Stimulated activated CD4-positive, alpha-beta T cell treated with anti-CD3 and anti-CD28 coated beads, Interleukin-4, amount 100 ng/mL, for 4 hours (primary cell): ENCODE results near the gene BCKDHB.
"Not testable (repeated sequence)": the region's sequence is repeated elsewhere in the genome, so short reads cannot be mapped to it uniquely, and the experiment has no call there.

Experiments
- DNase-seq, 2 experiments: peaks; one replicate each; pipeline ENCODE4 v3.0.0-alpha.2; 2020

BCKDHB gene

DNA sequence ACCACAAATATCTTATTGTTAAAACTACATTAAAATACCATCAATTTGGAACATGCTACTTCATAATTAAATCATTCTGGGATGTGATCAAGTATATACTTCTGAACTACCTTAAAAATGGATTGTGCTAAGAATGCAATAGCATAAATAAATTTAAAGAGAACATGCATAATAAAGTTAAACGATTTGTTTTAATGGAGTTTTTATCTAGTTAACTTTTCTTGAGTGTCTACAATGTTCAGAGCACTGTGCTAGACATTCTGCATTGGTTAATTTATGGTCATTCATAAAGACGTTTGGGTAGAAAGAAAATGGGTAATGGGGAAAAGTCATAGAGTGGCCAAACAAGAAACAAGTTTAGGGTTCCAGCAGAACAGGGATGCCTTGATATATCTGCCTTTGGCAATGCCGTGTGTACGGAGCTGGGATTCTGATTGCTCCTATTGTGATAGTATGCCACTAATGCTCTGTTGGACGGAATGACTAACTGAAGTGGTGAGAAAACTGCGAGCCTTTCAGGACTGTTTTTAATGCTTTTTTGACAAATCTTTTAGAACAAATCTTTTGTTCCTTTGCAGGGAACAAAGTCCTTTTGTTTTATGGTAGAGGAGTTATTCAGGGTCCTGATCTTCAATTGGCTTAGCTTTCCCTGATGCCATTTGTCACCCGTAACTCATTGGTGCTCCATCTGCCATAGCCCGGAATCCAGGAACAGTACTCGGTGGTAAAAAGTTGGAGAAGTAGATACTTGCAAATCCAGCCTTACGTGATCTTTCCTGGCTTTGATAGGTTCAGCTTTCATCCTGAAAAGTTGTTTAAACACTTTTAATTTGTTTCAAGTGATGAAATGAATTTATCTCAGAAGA, 162.6 kb downstream of the BCKDHB start:
- no peak for DNase-seq

DNA sequence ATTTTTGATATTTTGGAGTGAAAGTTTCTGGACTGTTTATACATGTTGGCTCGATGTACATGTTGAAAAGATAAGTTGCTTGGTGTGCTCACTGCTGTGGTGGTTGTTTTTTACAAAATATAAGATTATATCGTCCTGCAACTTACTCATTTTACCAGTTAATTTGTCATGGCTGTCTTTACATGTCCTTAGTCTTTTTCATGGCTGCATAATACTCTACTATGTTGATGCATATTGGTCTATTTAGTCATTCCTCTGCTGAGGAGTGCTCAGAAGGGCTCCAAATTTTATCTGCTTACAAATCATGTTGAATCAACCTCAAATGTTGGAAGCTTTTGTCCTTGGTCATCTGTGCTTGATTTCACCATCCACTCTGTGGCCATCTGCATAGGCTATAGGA, 164.6 kb downstream of the BCKDHB start:
- no peak for DNase-seq

DNA sequence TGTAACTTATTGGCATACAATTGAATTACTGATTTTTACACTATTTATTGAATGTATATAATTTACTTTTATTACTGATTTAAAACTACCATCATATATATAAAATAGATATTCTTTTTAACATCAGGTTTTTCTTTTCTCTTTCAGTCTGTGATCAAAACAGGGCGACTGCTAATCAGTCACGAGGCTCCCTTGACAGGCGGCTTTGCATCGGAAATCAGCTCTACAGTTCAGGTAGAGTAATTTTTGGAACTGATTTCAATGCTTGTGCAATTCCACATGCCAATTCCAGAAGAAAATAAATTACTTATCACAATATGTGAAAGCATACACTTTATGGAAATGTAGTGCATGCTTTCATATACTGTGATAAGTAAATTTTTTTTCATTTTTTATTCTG, 166.5 kb downstream of the BCKDHB start:
- DNase-seq, result no peak

DNA sequence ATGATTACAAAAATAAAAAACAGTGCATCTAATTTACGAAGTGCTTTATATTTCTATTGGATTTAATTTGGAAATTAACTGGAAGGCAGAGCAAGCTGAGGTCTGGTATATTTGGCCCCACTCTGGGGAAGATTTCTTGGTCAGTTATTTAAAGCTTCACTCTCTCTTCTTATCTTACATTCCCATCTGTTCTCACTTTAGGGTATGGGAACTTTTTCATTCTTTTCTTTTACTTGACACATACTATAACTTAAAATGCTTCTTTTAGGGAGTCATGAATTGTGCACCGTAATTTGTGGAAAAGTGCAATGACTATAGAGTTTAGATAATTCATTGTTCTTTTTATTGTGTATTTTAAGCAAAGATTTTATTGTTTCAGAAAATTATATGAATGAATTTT, 170.4 kb downstream of the BCKDHB start:
- no peak for DNase-seq

DNA sequence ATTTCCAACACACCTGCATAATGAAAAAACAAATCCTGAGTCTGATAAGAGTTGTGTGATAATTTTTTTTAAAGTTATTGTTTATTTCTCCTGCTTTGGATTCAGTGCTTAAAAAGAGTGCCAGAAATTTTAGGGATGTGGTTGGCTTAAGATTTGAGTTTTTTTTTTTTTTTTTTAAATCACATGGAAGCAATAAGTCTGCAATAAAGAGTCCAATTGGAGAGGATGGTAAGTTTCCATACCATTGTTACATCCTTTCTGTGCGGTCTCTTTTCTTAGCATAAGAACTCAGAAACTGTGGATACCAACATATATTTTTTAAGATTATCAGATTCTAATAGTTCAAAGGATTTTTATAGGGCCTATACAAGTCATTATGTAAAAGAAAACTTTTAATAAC, 171.0 kb downstream of the BCKDHB start:
- DNase-seq, result no peak

DNA sequence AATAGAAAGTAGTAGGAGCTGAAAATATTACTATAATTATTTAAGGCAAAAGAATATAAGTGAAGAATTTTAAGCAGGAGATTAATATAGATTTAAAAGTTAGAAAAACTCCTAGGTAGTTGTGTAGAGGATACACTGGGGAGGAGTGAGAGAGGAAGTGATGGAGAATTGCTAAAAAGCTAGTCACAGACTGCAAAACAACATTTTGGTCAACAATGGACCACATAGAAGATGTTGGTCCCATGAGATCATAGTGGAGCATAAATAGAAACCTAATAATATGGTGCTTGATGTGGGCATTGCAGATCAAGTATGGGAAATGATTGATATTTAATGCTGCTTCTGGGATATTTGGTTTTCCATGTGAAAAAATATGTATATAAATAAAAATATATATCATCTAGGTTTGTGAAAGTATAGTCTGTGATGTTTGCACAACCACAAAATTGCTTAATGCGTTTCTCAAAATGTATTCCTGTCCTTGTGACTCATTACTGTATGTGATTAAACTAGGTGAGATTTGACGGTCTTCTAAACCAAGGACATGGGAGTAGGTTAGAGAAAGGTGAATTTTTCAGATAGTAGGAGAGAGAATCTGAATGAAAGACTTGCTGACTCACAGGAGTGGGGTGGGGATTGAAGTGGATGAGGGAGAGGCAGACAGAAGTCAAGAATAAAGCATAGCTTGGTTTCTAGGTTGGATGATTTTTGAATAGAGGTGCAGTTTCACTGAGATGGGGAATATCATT, 174.0 kb downstream of the BCKDHB start:
- DNase-seq, result no peak

DNA sequence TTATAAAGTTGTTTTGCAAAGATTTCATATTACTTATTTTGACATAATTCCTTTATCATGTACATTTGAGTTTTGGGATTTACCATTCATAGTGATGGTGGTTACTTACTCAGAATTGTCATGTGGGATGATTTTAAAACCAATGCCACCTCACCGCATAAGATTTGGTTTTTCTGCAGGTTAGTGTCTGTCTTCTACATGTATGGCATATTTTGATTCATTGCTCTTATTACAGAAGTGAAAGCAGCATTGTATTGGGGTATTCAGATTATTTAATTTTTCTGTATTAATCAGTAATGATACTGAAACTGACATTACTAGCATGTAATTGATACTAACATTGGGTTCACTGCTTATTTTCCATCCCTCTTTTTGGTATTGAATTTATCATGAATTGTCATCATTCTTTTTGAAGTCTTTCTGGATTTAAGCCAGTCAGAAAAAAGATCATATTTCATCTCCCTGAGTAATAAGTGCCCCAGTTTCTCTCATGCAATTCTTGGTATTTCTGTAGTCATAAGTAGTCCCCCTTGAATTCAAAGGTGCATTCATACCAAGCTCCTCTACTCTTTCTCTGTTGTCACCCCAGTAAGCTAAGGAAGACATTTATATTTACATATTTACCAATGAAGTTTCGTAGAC, 176.6 kb downstream of the BCKDHB start:
- DNase-seq, result no peak

DNA sequence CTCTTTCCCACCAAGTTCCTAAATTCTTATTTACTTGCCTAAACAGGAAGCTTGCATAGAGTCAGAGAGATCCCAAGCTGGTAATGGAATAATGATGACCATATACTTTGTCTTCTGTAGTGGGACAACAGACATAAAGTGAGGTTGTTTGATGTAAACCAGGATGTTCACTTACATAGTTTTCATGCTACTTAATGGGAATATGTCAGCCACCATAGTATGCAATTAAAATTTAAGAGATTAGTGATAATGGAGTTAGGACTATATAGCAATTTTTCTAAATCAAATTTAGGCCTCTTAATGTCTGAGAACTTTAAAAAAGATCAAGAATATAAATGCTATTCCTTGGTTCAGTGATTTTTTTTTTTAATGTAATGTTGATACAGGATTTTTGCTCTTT, 180.6 kb downstream of the BCKDHB start:
- DNase-seq, result no peak

DNA sequence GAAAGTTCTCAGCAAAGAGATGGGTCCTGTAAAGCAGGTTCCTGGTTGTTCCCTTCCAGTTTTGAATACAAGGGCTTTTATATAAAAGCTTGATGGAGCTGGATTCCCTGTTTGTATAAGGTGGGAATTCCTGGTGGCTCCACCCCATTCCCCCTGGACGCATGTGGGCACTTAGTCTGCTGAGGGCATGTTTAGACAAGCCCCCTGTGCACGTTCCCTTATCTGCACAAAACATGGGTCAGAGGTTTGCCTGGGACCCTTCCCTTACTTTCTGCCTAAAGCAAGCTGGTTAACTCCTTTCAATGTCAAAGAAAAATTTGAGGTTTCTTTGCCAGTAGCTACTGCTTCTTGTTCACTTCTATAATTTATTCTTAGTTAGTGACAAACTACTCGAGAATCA, 181.1 kb downstream of the BCKDHB start:
- no peak for DNase-seq

DNA sequence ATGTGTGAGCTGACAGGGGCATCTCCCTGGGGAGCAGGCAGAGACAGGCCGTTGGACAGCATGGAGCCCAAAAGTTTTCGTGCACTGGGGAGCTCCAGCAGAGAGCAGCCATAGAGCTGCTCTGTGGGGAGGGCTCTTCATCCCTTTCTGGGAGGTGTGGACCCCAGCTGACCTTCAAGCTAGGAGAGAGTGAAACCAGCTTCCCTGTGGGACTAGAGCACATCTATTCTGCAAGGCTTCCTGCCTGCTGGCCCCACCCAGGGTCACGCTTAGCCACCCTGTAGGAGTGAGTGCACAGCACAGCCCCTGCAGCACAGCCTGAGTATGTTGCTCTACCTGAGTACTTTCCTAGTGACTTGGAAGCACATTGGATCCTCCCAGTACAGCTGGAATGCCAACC, 183.3 kb downstream of the BCKDHB start:
- no peak for DNase-seq

DNA sequence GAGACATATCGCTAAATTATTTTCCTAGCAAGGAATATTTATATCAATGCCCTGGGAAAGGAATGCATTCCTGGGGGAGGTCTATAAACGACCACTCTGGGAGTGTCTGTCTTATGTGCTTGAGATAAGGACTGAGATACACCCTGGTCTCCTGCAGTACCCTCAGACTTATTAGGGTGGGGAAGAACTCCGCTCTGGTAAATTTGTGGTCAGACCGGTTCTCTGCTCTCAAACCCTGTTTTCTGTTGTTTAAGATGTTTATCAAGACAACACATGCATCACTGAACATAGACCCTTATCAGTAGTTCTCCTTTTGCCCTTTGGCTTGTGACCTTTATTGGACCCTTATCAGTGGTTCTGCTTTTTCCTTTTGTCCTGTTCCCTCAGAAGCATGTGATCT, 188.1 kb downstream of the BCKDHB start:
- not testable (repeated sequence) for DNase-seq

DNA sequence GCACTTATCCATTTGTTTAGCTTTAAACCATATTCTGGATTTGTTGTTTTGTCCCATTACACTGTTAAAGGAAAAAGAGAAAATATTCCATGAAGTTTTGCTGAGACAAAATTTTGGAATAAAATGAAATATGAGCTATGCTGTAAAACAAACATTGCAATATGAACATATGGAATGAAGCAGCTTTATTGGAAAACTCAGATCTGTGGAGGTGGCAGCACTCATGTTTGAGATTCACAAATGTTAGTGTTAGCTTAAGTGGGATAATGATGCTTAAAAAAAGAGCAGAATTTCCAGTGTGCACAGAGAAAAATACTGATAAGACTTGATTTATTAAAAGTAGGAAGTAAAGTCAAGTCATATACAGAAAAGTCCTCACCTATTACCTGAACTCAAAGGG, 196.2 kb downstream of the BCKDHB start:
- DNase-seq, result no peak

DNA sequence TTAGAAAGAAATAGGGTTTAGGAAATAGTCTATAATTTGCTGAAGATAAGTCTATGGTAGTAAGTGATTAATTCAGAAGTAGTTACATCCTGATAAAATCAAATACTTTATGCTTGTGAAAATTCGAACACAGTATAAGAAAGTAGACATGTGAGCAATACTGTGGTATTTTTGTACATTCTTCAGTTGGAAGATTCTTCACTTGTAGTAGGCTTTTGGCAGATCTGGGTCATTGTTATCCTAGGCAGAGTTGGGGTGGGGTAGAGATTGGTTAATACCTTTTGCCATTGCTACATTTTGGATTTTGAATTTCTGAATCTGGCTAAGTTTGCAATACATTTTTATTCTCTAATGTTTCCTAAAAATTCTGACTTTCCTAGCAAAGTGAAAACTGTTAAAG, 197.5 kb downstream of the BCKDHB start:
- DNase-seq, result no peak

DNA sequence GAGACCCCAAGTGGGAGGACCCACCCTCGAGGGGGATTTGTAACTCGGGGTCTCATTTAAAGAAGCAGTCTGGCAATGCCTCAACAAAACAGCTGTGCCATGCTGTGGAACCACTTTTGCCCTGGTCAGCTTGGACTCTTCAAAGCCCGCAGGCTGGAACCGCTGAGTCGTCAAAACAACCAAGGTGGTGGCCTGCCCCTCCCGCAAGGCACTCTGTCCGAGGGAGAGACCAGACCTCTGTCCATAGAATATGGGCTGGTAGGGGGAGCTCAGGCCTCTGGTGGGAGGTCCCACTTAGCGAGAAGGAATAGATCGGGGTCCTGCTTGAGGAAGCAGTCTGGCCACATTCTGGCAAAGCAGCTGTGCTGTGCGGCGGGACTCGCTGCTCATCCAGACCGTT, 208.1 kb downstream of the BCKDHB start:
- DNase-seq, result no peak

DNA sequence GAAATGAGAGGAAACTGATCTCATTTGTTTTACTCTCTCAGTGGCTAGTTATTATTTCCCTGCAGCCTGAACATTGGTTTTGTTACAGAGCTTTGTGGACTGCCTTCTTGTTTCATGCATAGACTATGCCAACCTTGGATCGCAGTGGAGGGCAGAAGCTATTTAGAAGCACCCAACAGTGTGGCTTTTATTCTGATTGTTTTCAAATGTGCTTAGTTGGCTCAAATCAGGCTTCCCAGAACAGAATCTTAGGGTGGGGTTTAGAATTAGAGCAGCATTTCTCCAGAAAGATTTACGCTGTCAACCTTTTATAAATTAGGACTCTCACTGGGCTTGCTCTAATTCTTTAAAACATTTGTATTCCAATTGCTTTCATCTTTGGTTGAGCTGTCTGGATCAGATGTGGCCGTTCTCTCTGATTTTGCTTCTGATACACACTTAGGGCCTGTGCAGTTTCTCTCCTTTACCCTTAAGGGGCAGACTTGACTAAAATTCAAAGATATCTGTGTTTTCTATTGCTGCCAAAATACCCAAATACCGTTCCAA, 210.3 kb downstream of the BCKDHB start:
- DNase-seq, result no peak

DNA sequence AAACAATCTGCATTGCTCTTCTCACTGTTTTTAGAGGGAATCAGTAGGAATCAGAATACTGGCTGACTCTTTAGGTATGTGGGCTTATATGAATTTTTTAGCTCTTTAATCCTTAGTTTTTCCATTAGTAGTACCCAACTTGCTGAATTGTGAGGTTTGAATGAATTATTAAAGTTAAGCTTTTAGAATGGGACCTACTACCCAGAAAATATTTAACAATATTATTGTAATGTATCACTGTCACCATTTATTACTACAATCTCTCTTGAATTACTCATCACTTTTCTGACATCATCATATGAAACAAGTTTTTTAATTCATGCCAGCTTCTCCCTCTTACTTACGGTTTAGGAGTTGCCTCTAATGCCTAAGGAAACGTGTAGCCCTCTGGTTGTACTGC, 212.7 kb downstream of the BCKDHB start:
- no peak for DNase-seq

DNA sequence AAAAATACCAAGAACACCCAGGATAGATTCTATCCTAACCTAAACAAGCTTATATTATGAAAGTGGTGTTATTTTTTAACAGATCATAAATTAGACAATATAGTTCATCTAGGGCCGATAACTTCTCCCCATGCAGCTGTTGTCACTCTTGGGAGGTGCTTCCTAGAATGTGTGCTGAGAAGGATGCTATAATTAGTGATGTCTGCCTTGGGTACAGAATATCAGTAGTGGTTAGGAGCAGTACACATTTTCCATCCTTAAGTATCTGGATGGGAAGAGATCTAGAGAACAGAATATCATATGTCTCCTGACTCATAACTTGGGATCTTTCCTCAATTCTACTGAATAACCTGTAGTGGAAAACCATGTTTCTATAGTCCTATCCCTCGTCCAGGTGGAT, 214.5 kb downstream of the BCKDHB start:
- DNase-seq, result no peak

DNA sequence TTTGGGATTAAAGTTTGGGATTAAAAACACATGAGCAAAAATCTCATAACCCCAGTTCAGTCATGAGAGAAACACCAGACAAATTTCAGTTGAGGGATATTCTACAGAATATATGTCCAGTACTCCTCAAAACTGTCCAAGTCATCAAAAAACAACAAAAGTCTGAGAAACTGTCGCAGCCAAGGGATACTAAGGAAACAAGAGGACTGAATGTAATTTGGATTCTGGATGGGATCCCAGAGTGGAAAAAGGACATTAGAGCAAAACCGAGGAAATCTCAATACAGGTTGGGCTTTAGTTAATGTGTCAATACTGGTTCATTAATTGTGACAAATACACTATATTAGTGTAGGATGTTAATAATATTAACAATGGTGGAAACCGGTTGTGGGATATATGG, 219.3 kb downstream of the BCKDHB start:
- DNase-seq, result no peak

DNA sequence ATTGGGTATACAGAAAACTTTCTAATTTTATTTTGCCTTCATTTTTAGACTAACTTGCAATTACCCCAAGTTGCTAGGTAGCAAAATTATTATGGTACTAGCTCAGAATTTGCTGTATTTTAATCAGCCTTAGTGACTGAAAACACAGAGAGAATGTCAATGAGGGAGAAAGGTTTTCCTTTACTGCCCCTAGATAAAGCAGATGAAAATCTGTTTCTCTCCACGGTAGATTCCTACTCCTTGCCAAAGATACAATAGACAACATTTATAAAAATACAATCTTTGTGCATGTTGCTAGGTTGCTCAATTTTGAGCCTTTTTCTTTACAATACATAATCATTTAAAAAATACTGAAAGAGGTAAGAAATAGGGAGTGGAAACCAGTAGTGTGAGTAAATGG, 222.2 kb downstream of the BCKDHB start:
- no peak for DNase-seq

DNA sequence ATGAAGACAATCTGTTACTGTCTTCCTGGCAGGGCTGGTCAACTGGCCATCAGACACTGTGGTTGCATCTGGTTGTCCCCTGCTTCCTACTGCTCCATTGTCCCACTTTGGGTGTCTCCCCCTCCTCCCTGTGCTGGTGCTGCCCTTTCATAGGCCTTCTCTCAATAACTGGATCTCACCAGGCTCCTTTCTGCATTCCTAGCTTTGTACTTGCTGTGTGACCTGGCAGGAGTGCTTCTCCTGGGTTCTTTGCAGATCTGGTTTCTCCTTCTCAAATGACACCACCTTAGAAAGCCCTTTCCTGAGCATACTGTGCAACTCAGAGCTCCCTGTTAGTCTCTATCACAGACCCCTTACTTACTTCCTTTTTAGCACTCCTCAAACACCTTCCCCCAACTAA, 223.0 kb downstream of the BCKDHB start:
- DNase-seq, result no peak

DNA sequence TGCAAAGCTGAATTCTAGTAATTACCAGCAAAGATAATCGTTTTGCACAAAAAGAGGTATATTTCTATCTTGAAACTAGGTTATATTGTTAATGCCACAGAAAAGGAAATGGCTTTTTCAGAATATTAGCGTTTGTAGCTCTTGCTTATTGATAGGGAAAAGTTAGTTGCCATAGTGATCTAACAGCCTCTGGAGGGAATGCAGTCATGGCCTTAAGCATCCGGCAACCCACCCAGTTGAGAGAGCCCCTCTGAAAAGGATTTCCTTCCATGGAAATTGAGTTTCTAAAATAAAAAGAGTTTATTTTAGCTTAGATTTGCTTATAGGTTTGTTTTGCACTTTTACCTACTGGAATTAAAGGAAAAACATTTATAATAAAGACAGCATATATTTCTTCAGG, 224.5 kb downstream of the BCKDHB start:
- DNase-seq, result no peak

DNA sequence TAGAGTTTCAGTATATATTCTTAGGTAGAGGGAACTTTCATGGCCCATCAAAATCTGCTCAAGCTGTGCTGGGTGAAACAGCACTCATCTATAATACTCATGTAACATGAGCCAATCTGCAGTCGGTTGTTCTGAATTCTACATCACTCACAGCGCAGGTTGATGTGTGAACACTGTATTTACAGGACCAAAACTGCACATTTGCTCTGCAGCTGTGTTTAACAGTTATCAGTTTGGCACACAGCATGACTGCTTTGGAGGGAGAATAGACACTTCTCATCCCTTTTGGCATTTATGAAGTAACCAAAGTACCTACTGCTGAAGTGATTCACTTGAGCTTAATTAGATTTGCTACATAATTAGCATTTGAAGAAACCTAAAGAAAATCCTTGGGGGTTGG, 225.1 kb downstream of the BCKDHB start:
- DNase-seq, result no peak

DNA sequence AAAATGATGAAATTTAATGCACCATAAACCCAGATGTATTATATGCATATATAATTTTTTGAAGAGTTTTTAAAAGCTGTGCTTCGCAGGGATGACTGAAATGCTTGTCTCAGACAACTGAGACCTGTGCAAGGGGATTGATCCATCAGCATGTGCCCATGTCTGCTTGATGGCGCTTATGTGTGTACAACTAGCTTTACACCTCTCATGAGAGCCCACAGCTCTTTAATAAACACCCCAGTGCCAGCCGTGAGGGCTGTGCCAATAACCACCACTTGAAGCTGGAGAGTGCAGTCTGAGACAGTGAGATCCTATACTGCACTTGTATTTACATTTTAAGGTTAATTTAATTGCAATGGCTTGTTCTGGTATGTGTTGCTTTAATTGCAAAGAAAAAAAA, 225.5 kb downstream of the BCKDHB start:
- no peak for DNase-seq

DNA sequence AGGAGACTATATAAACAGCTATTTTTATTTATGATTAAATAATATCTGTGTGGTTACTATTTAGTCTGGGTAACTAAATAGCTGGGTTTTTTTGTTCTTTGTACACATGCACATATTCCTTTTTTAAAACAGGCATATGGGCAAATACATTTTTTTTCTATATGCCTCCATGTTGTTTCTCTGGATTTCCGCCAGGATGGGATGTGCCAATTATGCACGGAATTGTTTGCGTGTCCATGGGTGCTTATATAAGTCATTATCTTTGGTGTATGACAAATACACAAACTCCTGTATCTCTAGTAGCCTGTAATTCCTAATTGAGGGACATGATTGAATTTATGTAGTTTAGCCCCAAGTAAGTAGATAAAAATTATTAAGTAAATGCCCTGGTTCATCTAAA, 226.9 kb downstream of the BCKDHB start:
- DNase-seq, result no peak
